Measurements from ENCODE around the gene MGAT3.

GRCh38 chr22:39431821-39432251 lies 25.0 kb upstream of the MGAT3 start:
- TF ChIP-seq, protein P1, sequence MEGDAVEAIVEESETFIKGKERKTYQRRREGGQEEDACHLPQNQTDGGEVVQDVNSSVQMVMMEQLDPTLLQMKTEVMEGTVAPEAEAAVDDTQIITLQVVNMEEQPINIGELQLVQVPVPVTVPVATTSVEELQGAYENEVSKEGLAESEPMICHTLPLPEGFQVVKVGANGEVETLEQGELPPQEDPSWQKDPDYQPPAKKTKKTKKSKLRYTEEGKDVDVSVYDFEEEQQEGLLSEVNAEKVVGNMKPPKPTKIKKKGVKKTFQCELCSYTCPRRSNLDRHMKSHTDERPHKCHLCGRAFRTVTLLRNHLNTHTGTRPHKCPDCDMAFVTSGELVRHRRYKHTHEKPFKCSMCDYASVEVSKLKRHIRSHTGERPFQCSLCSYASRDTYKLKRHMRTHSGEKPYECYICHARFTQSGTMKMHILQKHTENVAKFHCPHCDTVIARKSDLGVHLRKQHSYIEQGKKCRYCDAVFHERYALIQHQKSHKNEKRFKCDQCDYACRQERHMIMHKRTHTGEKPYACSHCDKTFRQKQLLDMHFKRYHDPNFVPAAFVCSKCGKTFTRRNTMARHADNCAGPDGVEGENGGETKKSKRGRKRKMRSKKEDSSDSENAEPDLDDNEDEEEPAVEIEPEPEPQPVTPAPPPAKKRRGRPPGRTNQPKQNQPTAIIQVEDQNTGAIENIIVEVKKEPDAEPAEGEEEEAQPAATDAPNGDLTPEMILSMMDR (IDR thresholded peaks at IDR 0.05; ENCODE audit: poor library complexity): no peak
- TF ChIP-seq EZH2phosphoT487 (IDR thresholded peaks at IDR 0.05; ENCODE audit: low read depth, severe bottlenecking, unreplicated experiment) (no peak), EZH2 (IDR thresholded peaks at IDR 0.05; ENCODE audit: borderline replicate concordance) (no peak)
